Measurements from ENCODE around the gene TEKTIP1. TPM values are rescaled to one million over a fixed set of nuclear protein-coding genes. Genes with fewer than 3 reads are reported as not detected.

The TEKTIP1 gene
- total RNA-seq, 1 experiment from 2014 or later, result not detected

DNA sequence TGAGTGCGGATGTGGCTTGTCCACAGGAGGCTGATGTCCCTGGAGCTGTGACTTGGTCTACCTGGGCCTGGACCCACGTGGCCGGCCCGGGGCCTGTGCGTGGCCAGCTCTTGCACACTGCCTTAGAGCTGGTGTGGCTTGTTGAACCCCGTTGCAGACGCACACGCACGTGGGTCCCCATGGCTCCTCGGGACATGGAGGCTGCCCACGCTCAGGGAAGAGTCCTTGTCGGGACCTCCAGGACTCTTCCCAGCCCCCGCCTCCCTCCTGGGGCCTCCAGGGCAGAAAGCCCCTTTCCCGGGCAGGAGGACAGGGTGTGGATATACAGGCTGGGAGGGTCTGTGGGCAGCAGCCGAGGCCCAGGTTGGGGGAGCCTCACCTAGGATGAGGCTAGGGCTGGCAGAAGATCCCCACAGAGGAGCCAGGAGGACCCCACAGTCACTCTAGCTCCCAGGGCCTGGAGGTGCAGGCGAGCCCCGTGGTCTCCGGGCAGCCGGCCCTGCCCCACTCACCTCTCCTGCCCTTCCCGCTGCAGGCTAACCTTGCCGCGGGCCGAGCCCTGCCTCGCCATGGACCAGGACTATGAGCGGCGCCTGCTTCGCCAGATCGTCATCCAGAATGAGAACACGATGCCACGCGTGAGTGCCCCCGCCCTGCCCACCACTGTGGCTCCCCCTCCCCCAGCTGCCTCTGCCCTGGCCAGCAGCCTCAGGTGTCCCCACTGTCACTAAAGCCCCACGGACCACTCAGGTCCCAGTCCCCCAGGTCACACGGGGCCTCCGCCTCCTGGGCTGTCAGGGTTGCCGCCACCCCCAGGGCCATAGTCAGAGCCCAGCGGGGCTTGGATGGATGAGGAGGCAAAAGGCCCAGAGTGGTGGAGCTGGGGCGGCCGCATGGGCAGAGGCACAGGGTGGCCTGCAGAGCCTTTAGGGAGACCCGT is 16.3 kb upstream of the TEKTIP1 start:
- Histone ChIP-seq H3K4me3 (ENCODE audit: low read depth in 2 of 2, low read length in 2 of 2) (no peak overlapping the region), H3K27ac (ENCODE audit: low read length) (no peak overlapping the region), H3K36me3 (ENCODE audit: control insufficient read depth, insufficient read depth, low read length) (no peaks in the 10 kb centered on the region), H3K27me3 (ENCODE audit: control insufficient read depth, insufficient read depth, low read length) (no peaks in the 10 kb centered on the region), H3K4me1 (ENCODE audit: control insufficient read depth, insufficient read depth, low read length) (no peaks in the 10 kb centered on the region), H3K9me3 (ENCODE audit: control insufficient read depth, insufficient read depth, low read depth, low read length) (no peaks in the 10 kb centered on the region)
- in situ Hi-C loops (cut with HindIII; ENCODE audit: low pct_unique_long_range_greater_than_20kb, low sequenced_read_pairs) (no loop called here), intact Hi-C loops (cut with micrococcal nuclease; ENCODE audit: unreplicated experiment) (no loop called here)
- TF ChIP-seq POLR2AphosphoS5 (IDR thresholded peaks at IDR 0.05; ENCODE audit: low read depth, low read length) (no peak), TCF7L2 (IDR thresholded peaks at IDR 0.05; ENCODE audit: low read depth, low read length) (no peak), SIN3A (IDR thresholded peaks at IDR 0.05; ENCODE audit: borderline replicate concordance, insufficient read depth, low read depth, low read length) (no peak)
- TF ChIP-seq, protein P1, sequence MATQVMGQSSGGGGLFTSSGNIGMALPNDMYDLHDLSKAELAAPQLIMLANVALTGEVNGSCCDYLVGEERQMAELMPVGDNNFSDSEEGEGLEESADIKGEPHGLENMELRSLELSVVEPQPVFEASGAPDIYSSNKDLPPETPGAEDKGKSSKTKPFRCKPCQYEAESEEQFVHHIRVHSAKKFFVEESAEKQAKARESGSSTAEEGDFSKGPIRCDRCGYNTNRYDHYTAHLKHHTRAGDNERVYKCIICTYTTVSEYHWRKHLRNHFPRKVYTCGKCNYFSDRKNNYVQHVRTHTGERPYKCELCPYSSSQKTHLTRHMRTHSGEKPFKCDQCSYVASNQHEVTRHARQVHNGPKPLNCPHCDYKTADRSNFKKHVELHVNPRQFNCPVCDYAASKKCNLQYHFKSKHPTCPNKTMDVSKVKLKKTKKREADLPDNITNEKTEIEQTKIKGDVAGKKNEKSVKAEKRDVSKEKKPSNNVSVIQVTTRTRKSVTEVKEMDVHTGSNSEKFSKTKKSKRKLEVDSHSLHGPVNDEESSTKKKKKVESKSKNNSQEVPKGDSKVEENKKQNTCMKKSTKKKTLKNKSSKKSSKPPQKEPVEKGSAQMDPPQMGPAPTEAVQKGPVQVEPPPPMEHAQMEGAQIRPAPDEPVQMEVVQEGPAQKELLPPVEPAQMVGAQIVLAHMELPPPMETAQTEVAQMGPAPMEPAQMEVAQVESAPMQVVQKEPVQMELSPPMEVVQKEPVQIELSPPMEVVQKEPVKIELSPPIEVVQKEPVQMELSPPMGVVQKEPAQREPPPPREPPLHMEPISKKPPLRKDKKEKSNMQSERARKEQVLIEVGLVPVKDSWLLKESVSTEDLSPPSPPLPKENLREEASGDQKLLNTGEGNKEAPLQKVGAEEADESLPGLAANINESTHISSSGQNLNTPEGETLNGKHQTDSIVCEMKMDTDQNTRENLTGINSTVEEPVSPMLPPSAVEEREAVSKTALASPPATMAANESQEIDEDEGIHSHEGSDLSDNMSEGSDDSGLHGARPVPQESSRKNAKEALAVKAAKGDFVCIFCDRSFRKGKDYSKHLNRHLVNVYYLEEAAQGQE (IDR thresholded peaks at IDR 0.05; ENCODE audit: insufficient read depth in 1 of 2, low read depth in 2 of 2, low read length in 1 of 2), result no peak
- TF ChIP-seq, protein P2, sequence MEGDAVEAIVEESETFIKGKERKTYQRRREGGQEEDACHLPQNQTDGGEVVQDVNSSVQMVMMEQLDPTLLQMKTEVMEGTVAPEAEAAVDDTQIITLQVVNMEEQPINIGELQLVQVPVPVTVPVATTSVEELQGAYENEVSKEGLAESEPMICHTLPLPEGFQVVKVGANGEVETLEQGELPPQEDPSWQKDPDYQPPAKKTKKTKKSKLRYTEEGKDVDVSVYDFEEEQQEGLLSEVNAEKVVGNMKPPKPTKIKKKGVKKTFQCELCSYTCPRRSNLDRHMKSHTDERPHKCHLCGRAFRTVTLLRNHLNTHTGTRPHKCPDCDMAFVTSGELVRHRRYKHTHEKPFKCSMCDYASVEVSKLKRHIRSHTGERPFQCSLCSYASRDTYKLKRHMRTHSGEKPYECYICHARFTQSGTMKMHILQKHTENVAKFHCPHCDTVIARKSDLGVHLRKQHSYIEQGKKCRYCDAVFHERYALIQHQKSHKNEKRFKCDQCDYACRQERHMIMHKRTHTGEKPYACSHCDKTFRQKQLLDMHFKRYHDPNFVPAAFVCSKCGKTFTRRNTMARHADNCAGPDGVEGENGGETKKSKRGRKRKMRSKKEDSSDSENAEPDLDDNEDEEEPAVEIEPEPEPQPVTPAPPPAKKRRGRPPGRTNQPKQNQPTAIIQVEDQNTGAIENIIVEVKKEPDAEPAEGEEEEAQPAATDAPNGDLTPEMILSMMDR (IDR thresholded peaks at IDR 0.05), result no peak
- no TSS peak for BruUV-seq (replicated peaks)
- DNase-seq (ENCODE audit: low read depth, low spot score) (no peak), ATAC-seq (no peak)
- ChIA-PET CTCF (no interaction called here), POLR2A (no interaction called here)

DNA sequence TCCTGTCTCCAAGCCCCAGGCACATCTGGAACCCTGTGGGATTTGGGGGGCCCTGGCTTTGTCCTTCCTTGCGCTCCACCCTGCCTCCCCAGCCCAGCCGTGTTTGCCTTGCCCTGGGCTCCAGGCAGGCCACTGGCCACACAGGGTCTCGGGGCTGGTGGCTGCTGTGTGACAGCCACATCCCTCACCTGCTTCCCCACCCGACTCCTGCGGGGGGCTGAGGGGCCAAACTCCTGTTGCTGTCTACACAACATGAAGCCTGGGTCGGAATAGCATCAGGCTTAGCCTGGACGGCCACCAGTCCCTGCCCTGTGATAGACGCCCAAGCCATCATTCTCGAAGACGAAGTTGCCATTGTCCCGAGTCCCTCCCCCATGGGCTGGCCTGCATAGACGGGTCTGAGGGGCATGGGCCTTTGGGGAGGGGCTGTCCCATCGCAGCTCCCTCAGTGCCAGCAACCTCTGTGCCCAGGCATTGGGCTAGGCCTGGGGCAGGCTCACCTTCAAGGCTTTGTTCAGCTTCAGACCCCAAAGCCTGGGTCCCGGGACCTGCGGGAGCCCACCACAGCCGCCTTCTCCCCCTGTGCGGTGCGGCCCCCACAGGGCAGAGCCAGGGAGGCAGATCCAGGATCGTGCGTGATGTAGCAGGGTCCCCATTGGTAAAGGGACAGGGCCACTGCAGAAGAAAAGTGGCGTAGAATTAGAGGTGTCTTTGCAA is 15.5 kb upstream of the TEKTIP1 start:
- H3K4me1 ChIP-seq (ENCODE audit: control insufficient read depth, insufficient read depth, low read length), result no peaks in the 10 kb centered on the region
- no peaks in the 10 kb centered on the region for H3K36me3 ChIP-seq (ENCODE audit: control insufficient read depth, insufficient read depth, low read length)
- intact Hi-C loops (cut with micrococcal nuclease; ENCODE audit: unreplicated experiment), result no loop called here
- H3K27ac ChIP-seq (ENCODE audit: low read length), result no peak overlapping the region
- DNase-seq (ENCODE audit: low read depth, low spot score) (no peak), ATAC-seq (no peak)
- POLR2A ChIA-PET, result no interaction called here
- in situ Hi-C loops (cut with HindIII; ENCODE audit: low pct_unique_long_range_greater_than_20kb, low sequenced_read_pairs), result no loop called here
- CTCF ChIA-PET, result no interaction called here
- no peaks in the 10 kb centered on the region for H3K27me3 ChIP-seq (ENCODE audit: control insufficient read depth, insufficient read depth, low read length)
- no peaks in the 10 kb centered on the region for H3K9me3 ChIP-seq (ENCODE audit: control insufficient read depth, insufficient read depth, low read depth, low read length)
- no peak for TF ChIP-seq POLR2AphosphoS5 (IDR thresholded peaks at IDR 0.05; ENCODE audit: low read depth, low read length)
- TF ChIP-seq, protein P2 (IDR thresholded peaks at IDR 0.05), result no peak
- TF ChIP-seq TCF7L2 (IDR thresholded peaks at IDR 0.05; ENCODE audit: low read depth, low read length), result no peak
- TF ChIP-seq, protein P1 (IDR thresholded peaks at IDR 0.05; ENCODE audit: insufficient read depth in 1 of 2, low read depth in 2 of 2, low read length in 1 of 2), result no peak
- no peak for TF ChIP-seq SIN3A (IDR thresholded peaks at IDR 0.05; ENCODE audit: borderline replicate concordance, insufficient read depth, low read depth, low read length)
- no peak overlapping the region for H3K4me3 ChIP-seq (ENCODE audit: low read depth in 2 of 2, low read length in 2 of 2)
- no TSS peak for BruUV-seq (replicated peaks)
